ENCODE results near the gene PRKD2. TPM values are rescaled to one million over a fixed set of nuclear protein-coding genes. Genes with fewer than 3 reads are reported as not detected.
"Not testable (repeated sequence)": the region's sequence is repeated elsewhere in the genome, so short reads cannot be mapped to it uniquely, and the experiment has no call there.

Gene PRKD2
- total RNA-seq, 1 donor from 2014 or later: 13.3 TPM

- intact Hi-C loops (cut with DNase I): no loop called here
- DNase-seq (ENCODE audit: low spot score): no peak
Observed at GRCh38 chr19:46715620-46715974, 1.3 kb downstream of the PRKD2 start.

DNA sequence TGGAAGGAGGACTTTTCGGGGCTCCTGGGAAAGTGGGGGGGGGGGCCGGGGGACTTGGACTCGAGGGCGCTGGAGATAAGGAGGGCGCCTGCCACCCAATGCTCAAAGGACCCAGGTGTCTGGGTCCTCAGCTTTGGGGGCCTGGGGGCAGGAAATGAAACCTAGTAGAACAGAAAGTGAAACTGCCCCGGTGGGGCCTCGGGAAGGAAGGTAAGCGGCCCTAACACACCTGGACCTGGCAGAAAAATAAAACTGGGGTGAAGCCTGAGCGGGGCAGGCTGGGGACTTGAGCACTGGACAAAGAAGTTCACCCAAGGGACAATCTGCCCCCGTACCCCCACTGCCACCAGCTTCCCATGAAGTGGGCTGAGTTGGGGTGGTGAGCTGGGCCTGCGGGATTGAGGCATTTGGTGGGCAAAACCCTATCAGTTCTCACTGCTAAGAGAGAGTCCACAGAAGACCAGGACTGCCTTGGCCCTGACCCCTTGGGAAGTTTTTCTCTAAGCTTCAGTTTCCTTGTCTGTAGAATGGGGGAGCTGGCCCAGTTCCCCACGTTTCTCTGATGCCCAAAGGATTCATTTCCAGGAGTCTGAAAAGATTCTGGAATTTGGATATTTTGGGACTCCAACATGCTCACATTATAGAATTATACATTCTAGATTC lies 2.3 kb downstream of the PRKD2 start:
- DNase-seq (ENCODE audit: low spot score): no peak
- intact Hi-C loops (cut with DNase I): no loop called here

DNA sequence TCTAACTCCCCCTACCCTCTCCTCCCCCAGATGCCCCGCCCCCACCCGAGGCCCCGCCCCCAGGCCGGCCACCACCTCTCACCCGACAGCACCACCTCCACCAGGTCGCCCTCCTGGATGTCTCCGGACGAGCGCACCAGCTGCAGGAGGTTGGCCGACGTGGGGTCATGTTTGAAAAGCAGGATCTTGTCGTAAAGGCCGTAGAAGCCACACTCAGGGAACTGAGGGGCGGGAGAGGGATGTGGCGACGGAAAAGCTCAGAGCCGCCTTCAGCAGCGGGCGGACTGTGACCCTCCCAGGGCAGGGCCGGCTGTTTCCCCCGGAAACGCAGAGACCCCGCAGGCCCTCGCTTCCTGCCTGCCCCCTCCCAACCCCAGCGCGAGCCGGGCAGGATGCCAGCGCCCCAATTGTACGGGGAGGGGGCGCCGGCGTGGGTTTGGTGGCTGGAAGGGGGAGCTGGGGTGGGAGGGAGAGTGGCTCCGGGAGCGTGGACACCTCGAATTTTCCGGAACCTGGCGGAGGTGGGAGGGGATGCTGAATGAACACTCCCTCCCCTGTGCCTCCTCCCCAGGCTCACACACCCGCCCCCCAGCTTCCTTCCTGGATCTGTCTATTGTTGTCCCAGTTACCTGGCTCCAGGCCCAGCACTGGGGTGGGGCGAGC lies 3.0 kb downstream of the PRKD2 start:
- intact Hi-C loops (cut with DNase I): no loop called here
- peak; percentile 97 for DNase-seq (ENCODE audit: low spot score)

GRCh38 chr19:46712768-46713338 lies 4.1 kb downstream of the PRKD2 start:
- DNase-seq (ENCODE audit: low spot score): not testable (repeated sequence)

GRCh38 chr19:46710687-46711086 lies 6.2 kb downstream of the PRKD2 start:
- intact Hi-C loops (cut with DNase I): no loop called here
- no peak for DNase-seq (ENCODE audit: low spot score)

More at GRCh38 chr19:46712768-46713338, 4.1 kb downstream of the PRKD2 start:
- intact Hi-C loops (cut with DNase I): not testable (repeated sequence)

DNA sequence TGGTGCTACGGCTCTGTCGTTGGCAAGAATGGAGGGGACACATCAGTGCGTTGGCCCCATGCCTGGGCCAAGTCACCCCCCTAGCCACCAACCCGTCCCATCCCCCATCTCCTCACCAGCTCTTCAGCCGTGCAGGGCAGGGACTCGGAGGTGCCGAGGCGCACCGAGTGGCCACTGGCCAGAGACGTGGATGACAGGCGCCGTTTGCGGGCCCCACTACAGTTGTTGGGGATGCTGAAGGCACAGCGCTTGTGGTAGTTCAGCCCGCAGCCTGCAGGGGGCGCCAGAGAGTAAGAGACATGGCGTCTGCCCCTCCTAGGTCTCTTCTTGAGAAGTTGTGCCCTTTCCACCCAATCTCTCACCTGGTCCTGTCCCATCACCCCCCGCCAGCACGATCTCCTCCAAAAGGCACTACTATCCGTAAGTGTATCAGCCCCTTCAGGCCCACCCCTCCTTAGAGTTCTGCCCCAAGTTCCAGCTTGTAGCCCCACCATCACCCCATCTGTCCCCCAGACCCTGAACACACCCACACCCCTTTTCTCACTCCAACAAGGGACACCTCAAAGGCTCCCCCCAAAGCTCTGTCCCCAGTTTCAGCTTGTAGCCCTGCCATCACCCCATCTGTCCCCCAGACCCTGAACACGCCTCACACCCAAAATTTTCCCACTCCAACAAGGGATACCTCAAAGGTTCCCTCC lies 12.4 kb downstream of the PRKD2 start:
- peak; percentile 89 for DNase-seq (ENCODE audit: low spot score)
- intact Hi-C loops (cut with DNase I): loop anchor here (1.0 kb wide), 1 partner anchor 25 kb away; no protein-coding TSS in a partner anchor

DNA sequence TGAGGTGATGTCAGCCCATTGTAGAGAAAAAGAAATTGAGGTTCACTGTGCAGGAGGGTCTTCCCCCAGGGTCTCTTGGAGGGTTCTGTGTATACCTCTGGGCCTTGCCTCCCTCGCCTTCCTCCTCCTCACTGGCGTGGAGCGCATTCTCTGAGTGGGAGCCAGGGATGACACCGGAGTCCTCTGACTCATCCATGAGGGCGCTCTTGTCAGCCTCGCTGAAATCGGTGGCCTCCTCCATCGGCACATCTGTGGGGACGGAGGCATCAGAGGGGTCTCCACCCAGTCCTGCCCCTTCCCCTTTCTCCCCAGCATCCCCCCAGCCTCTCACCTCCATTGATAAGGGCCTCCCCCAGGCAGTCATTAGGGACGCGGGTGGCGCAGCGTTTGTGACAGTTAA lies 16.2 kb downstream of the PRKD2 start:
- intact Hi-C loops (cut with DNase I): no loop called here
- no peak for DNase-seq (ENCODE audit: low spot score)

DNA sequence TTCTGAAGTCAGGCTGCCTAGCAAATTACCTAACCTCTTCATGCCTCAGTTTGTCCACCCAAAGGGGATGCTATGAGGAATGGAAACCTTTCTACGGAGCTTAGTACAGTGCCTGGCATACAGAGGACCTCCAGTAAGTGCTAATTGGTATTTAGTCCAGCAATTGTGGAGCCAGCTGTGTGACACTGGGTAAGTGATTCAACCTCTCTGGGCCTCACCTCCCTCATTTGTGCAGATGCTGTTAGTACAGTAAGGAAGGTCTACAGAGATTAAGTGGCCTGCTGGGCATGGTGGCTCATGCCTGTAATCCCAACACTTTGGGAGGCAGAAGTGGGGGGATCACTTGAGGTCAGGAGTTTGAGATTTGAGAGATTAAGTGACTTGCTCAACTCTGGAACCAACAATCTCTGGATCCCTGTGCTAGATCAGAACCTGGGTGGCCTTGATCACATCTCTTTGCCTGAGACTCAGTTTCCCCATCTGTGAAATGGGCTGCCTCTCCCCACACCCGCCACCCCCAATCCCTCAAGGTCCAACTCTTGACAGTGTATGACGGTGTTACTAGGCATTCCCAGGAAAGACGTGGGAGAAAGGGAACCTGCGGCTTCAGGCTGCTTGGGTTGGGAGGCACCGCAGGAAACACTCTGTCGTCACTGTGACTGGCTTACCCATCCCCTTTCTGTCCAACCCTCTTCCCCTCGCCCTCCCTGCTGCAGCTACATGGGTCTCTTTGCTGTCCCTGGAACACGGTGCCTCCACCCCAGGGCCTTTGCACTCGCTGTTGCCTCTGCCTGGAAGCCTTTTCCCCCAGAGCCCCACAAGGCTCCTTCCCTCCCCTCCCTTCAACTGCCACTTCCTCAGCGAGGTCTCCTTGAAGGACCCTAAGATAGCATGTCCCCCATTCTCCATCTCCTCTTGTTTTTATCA lies 18.3 kb downstream of the PRKD2 start:
- intact Hi-C loops (cut with DNase I): no loop called here
- DNase-seq (ENCODE audit: low spot score): no peak

DNA sequence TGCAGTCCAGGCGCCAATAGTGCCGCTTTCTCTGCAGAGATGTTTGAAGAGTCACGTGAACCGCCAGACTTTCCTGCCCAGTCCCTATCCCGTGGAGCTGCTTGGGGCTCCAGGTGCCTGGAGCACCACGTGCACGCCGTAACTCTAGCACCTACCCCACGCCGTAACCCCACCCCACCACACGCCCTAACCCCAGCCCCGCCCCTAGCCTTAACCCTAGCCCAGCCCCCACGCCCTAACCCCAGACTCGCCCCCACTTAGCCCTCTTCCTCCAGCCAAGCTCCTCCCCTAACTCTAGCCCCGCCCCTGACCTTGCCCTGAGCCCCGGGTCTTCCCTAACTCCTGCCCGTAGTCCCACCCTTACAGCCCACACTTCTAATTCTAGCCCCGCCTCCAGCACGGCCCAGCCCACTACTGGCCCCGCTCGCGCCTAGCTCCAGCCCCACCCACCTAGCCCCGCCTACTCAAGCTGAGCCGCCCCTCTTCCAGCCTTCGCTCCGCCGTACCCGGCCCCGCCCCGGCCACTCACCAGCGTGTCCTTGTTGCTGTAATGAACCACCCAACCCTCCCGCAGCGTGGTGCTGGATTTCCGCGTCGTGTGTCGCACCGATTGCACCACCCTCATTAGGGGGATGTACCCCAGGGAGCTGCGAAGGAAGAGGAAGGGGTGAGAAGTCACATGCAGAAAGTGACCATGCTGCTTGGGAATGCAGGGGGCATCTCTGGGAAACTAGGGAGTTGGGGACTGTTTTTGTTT lies 19.5 kb downstream of the PRKD2 start:
- intact Hi-C loops (cut with DNase I): no loop called here
- DNase-seq (ENCODE audit: low spot score): peak; percentile 89

DNA sequence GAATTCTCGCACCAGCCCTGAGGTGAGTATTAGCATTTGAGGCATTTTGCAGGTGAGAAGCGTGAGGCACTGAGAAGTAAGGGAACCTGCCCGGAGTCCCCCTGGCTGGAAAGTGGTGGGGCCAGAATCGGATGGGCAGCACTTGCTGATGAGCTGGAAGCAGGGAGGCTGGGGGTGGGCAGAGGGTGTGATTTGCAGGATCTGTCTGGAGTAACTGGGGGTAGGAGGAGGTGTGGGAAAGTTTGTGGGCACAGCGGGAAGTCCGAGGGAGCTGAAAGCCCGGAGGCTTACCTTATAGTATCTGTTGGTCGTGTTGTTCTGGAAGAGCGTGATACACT lies 20.1 kb downstream of the PRKD2 start:
- intact Hi-C loops (cut with DNase I): no loop called here
- no peak for DNase-seq (ENCODE audit: low spot score)

- intact Hi-C loops (cut with DNase I): no loop called here
- DNase-seq (ENCODE audit: low spot score): no peak
Observed at GRCh38 chr19:46696052-46696451, 20.9 kb downstream of the PRKD2 start.

- DNase-seq (ENCODE audit: low spot score): no peak
- intact Hi-C loops (cut with DNase I): no loop called here
Observed at GRCh38 chr19:46693760-46694159, 23.2 kb downstream of the PRKD2 start.

DNA sequence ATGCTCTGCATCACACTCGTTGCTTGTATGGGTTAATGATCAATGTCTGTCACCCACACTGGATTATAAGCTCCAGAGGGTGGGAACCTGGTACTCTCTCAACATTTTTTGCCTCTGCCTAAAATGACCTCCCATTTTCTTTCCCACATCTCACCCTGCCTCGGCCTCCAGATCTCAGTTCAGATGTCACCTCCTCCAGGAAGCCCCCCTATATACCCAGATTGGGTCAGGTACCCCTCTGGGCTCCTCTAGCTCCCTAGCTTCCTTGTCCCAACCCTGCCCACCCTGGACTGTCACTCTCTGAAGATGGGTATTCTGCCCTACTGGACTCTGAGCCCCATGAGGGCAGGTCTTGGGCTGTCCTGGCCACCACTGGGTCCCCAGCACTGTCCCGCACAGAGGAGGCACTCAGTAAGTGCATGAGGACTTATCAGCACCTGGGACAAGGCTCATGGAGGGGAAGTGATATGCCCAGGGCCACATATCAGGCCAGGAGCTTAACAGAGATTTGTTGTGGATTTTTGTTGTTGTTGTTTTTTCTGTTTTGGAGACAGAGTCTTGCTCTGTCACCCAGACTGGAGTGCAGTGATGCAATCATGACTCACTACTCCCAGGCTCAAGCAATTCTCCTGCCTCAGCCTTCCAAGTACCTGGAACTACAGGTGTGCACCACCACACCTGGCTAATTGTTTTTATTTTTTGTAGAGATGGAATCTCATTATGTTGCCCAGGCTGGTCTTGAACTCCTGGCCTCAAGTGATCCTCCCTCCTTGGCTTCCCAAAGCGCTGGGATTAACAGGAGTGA lies 23.8 kb downstream of the PRKD2 start:
- intact Hi-C loops (cut with DNase I): no loop called here
- DNase-seq (ENCODE audit: low spot score): no peak

GRCh38 chr19:46691948-46692347 lies 25.0 kb downstream of the PRKD2 start:
- intact Hi-C loops (cut with DNase I): no loop called here
- DNase-seq (ENCODE audit: low spot score): no peak

- intact Hi-C loops (cut with DNase I): no loop called here
Observed at GRCh38 chr19:46691104-46691503, 25.8 kb downstream of the PRKD2 start.

GRCh38 chr19:46689358-46689757 lies 27.6 kb downstream of the PRKD2 start:
- intact Hi-C loops (cut with DNase I): no loop called here
- no peak for DNase-seq (ENCODE audit: low spot score)

More at GRCh38 chr19:46691104-46691503, 25.8 kb downstream of the PRKD2 start:
- DNase-seq (ENCODE audit: low spot score): no peak

GRCh38 chr19:46687438-46688145 lies 29.3 kb downstream of the PRKD2 start:
- DNase-seq (ENCODE audit: low spot score): no peak
- intact Hi-C loops (cut with DNase I): no loop called here
